H1 (cell line): ENCODE data around the gene UMOD. TPM values are rescaled to one million over a fixed set of nuclear protein-coding genes. Genes with fewer than 3 reads are reported as not detected.

ENCODE experiments used
- CTCF ChIA-PET: fragments of 300-600 bp; sonication (Branson Sonifier 250); formaldehyde crosslinking; loops from one replicate; lab custom pipeline; 2021; ENCODE audit not compliant: partially characterized antibody; lab: Charles Lee
- POLR2A ChIA-PET: fragments of 300-600 bp; sonication (Branson Sonifier 250); formaldehyde crosslinking; loops from one replicate; lab custom pipeline; 2021; ENCODE audit warnings: inconsistent platforms; ENCODE audit not compliant: partially characterized antibody; lab: Charles Lee
- DNase-seq, 2 experiments: peaks; one replicate each; pipeline versions ENCODE4 v3.0.0 to v3.0.0-alpha.2; 2010 to 2022; ENCODE audit warnings: low spot score in 2 of 2, low read depth in 1 of 2, mixed read lengths in 1 of 2
- FAIRE-seq: peaks from 2 replicates; lab custom pipeline; 2011; peaks lifted over from hg19 to GRCh38; lab: Jason Lieb, UNC
- H2AFZ ChIP-seq: 2 replicates; pipeline ENCODE4 v1.8.1; 2012; ENCODE audit warnings: low read length, inconsistent platforms
- H2AK5ac ChIP-seq: 2 replicates; pipeline ENCODE4 v1.6.1; 2013; ENCODE audit warnings: low read depth, low read length
- H2BK120ac ChIP-seq: replicated peaks from 2 replicates; pipeline ENCODE3; 2013; ENCODE audit warnings: low read depth, low read length, inconsistent platforms
- H2BK12ac ChIP-seq: 2 replicates; pipeline ENCODE4 v1.6.1; 2013; ENCODE audit warnings: low read depth, low read length
- H2BK15ac ChIP-seq: 2 replicates; pipeline ENCODE4 v1.6.1; 2013; ENCODE audit warnings: low read length
- H2BK20ac ChIP-seq: 2 replicates; pipeline ENCODE4 v1.6.1; 2013; ENCODE audit warnings: low read length
- H2BK5ac ChIP-seq: 2 replicates; pipeline ENCODE4 v1.6.1; 2013; ENCODE audit warnings: low read depth, low read length
- H3K14ac ChIP-seq: 2 replicates; pipeline ENCODE4 v1.6.1; 2013; ENCODE audit warnings: inconsistent platforms; ENCODE audit not compliant: insufficient read length
- H3K18ac ChIP-seq: 2 replicates; pipeline ENCODE4 v1.6.1; 2013; ENCODE audit warnings: low read length; ENCODE audit errors: extremely low read depth
- H3K23ac ChIP-seq: 2 replicates; pipeline ENCODE4 v1.6.1; 2013; ENCODE audit warnings: inconsistent platforms; ENCODE audit not compliant: insufficient read length
- H3K23me2 ChIP-seq: 2 replicates; pipeline ENCODE4 v1.6.1; 2013; ENCODE audit warnings: low read depth, low read length
- H3K27ac ChIP-seq: 2 replicates; pipeline ENCODE4 v1.6.1; 2011; ENCODE audit warnings: low read depth, low read length, inconsistent platforms
- H3K27me3 ChIP-seq, 4 experiments: replicated peaks in 1 of 4; 1 replicate in 1 of 4; 2 replicates in 3 of 4; pipeline versions ENCODE4 v1.6.1 to v1.8.1; 2011 to 2013; ENCODE audit warnings: low read length in 3 of 4, mild to moderate bottlenecking in 3 of 4, inconsistent platforms in 2 of 4, mixed read lengths in 2 of 4, moderate library complexity in 1 of 4; ENCODE audit not compliant: control insufficient read depth in 3 of 4, insufficient read depth in 3 of 4; ENCODE audit errors: extremely low read depth in 1 of 4
- H3K36me3 ChIP-seq, 4 experiments: 2 replicates each; pipeline versions ENCODE4 v1.6.1 to v1.8.1; 2011 to 2013; ENCODE audit warnings: mild to moderate bottlenecking in 4 of 4, low read length in 3 of 4, moderate library complexity in 2 of 4, control low read depth in 1 of 4, inconsistent platforms in 1 of 4; ENCODE audit not compliant: insufficient read depth in 4 of 4, control insufficient read depth in 2 of 4
- H3K4ac ChIP-seq: replicated peaks from 2 replicates; pipeline ENCODE3; 2013; ENCODE audit warnings: low read length, low read depth, mixed read lengths, inconsistent platforms; ENCODE audit not compliant: insufficient read length
- H3K4me1 ChIP-seq, 4 experiments: replicated peaks in 1 of 4; 1 replicate in 1 of 4; 2 replicates in 3 of 4; pipeline versions ENCODE4 v1.6.1 to v1.8.1; 2011 to 2013; ENCODE audit warnings: low read length in 3 of 4, inconsistent platforms in 2 of 4, mixed read lengths in 1 of 4; ENCODE audit not compliant: insufficient read depth in 4 of 4, control insufficient read depth in 3 of 4
- H3K4me2 ChIP-seq, 2 experiments: 2 replicates each; pipeline versions ENCODE4 v1.6.1 to v1.8.1; 2011 to 2013; ENCODE audit warnings: low read depth in 2 of 2, low read length in 2 of 2, control low read depth in 1 of 2, inconsistent platforms in 1 of 2, mild to moderate bottlenecking in 1 of 2; ENCODE audit not compliant: insufficient read depth in 1 of 2
- H3K4me3 ChIP-seq, 4 experiments: fragments of 200-600, 300-600 bp in 1 of 4; sonication (generic), shearing (Covaris generic), sonication (Bioruptor Twin) in 1 of 4; 2 replicates each; pipeline versions ENCODE4 v1.5.1 to v1.8.1; 2011 to 2016; ENCODE audit warnings: low read length in 4 of 4, low read depth in 3 of 4, control low read depth in 2 of 4, inconsistent platforms in 2 of 4, mild to moderate bottlenecking in 2 of 4, mixed read lengths in 1 of 4, moderate library complexity in 1 of 4; ENCODE audit not compliant: insufficient read depth in 2 of 4; ENCODE audit errors: extremely low read depth in 1 of 4
- H3K56ac ChIP-seq: replicated peaks from 2 replicates; pipeline ENCODE3; 2013; ENCODE audit warnings: low read depth, mild to moderate bottlenecking, mixed read lengths, low read length, inconsistent platforms; ENCODE audit not compliant: insufficient read length
- H3K79me1 ChIP-seq: 2 replicates; pipeline ENCODE4 v1.6.1; 2013; ENCODE audit warnings: low read depth, low read length, control low read depth
- H3K79me2 ChIP-seq, 2 experiments: 2 replicates each; pipeline versions ENCODE4 v1.6.1 to v1.8.1; 2012 to 2013; ENCODE audit warnings: low read length in 2 of 2, mild to moderate bottlenecking in 2 of 2, inconsistent platforms in 1 of 2; ENCODE audit not compliant: insufficient read depth in 2 of 2, control insufficient read depth in 1 of 2
- H3K9ac ChIP-seq, 4 experiments: replicated peaks in 1 of 4; 1 replicate in 1 of 4; 2 replicates in 3 of 4; pipeline versions ENCODE4 v1.6.1 to v1.8.1; 2011 to 2013; ENCODE audit warnings: low read depth in 3 of 4, low read length in 3 of 4, control low read depth in 2 of 4, mild to moderate bottlenecking in 2 of 4, moderate library complexity in 2 of 4, inconsistent platforms in 1 of 4; ENCODE audit errors: extremely low read depth in 1 of 4
- H3K9me3 ChIP-seq, 2 experiments: 2 replicates each; pipeline versions ENCODE4 v1.6.1 to v1.8.1; 2012 to 2013; ENCODE audit warnings: mild to moderate bottlenecking in 2 of 2, moderate library complexity in 2 of 2, control low read depth in 1 of 2, inconsistent platforms in 1 of 2, low read depth in 1 of 2, low read length in 1 of 2, mixed read lengths in 1 of 2; ENCODE audit not compliant: insufficient read depth in 2 of 2
- H4K20me1 ChIP-seq, 2 experiments: replicated peaks in 1 of 2; 2 replicates each; pipeline versions ENCODE3 to v1.8.1; 2011 to 2013; ENCODE audit warnings: inconsistent platforms in 2 of 2, low read length in 2 of 2, mild to moderate bottlenecking in 1 of 2; ENCODE audit not compliant: insufficient read depth in 2 of 2, control insufficient read depth in 1 of 2
- H4K5ac ChIP-seq: 2 replicates; pipeline ENCODE4 v1.6.1; 2013; ENCODE audit warnings: low read length, low read depth, mixed read lengths, inconsistent platforms; ENCODE audit not compliant: insufficient read length
- H4K8ac ChIP-seq: 2 replicates; pipeline ENCODE4 v1.8.0; 2013; ENCODE audit warnings: mild to moderate bottlenecking, moderate library complexity, low read length, inconsistent platforms; ENCODE audit not compliant: insufficient read depth; ENCODE audit errors: extremely low read depth
- H4K91ac ChIP-seq: replicated peaks from 2 replicates; pipeline ENCODE3; 2013; ENCODE audit warnings: low read length, mixed read lengths, inconsistent platforms; ENCODE audit not compliant: insufficient read length
- CHD2 ChIP-seq: IDR thresholded peaks from 2 replicates; pipeline ENCODE4 v1.6.1; 2012; ENCODE audit warnings: low read length, improper control_type of control experiment
- RBBP5 ChIP-seq: IDR thresholded peaks from 2 replicates; pipeline ENCODE4 v1.7.1; 2012; ENCODE audit warnings: low read depth, mild to moderate bottlenecking, inconsistent platforms, low read length, moderate library complexity, borderline replicate concordance
- RNF2 ChIP-seq: fragments of 200-900, 300-1000 bp; sonication (generic); IDR thresholded peaks from 2 replicates; pipeline ENCODE4 v1.7.1; 2016; ENCODE audit warnings: borderline replicate concordance, low read depth, mild to moderate bottlenecking, antibody characterized with exemption, low read length; ENCODE audit not compliant: poor library complexity, severe bottlenecking; ENCODE audit errors: missing control alignments
- SP1 ChIP-seq: IDR thresholded peaks from 2 replicates; pipeline ENCODE4 v1.6.1; 2011; ENCODE audit warnings: low read depth, low read length
- SUZ12 ChIP-seq: fragments of 200-600 bp; sonication (generic); IDR thresholded peaks from 2 replicates; pipeline ENCODE4 v1.6.1; 2012; ENCODE audit warnings: mild to moderate bottlenecking, inconsistent platforms, low read length, moderate library complexity, mixed read lengths
- WGBS, 2 experiments: shearing (Covaris generic) in 1 of 2; methylation state at CpG; one replicate each; pipeline versions ENCODE4 v1.1.6 to v1.1.7; 2013 to 2015; ENCODE audit warnings: low lambda C conversion rate in 2 of 2, mixed read lengths in 2 of 2, inconsistent platforms in 1 of 2, low coverage in 1 of 2, missing lambda C conversion rate in 1 of 2; ENCODE audit not compliant: insufficient replicate concordance in 2 of 2, insufficient coverage in 1 of 2, insufficient read length in 1 of 2; ENCODE audit errors: extremely low coverage in 1 of 2, missing lambda C conversion rate in 1 of 2; 5-methylcytosine and 5-hydroxymethylcytosine counted together
- polyA plus RNA-seq, 7 experiments: library from polyadenylated mRNA; depleted of rRNA in 3 of 7; stranded (reverse) in 5 of 7; unstranded in 2 of 7; fragments of >200 nt in 5 of 7; fragments of 200-250 nt in 2 of 7; gene quantifications; 1 replicate in 5 of 7; 2 replicates in 1 of 7; 4 replicates in 1 of 7; pipeline versions ENCODE4 v1.2.1 to v1.2.3, GENCODE V29; 2011 to 2013; ENCODE audit warnings: missing spikeins in 2 of 7, mixed read lengths in 2 of 7
- total RNA-seq: library from RNA; stranded (reverse); fragmentation: NEBNext Ultra II Directional; extraction: Animal tissue kit (Norgen Biotek cat#: 25700); gene quantifications from 2 replicates; pipeline ENCODE4 v1.2.1, GENCODE V29; 2021

UMOD gene
- total and polyA plus RNA-seq, 2 of the 8 experiments (the other 6 are each of a cell fraction or from before 2014, with no cell fraction given), result not detected

GRCh38 chr16:20319406-20319805, 33.1 kb downstream of the UMOD start:
- no peak overlapping the region for H3K18ac ChIP-seq
- H3K27me3 ChIP-seq, result no peaks in the 10 kb centered on the region; a peak in 1 of 7 replicates
- H3K23me2 ChIP-seq, result no peaks in the 10 kb centered on the region
- no peak overlapping the region for H3K4ac ChIP-seq
- no peaks in the 10 kb centered on the region for H3K4me1 ChIP-seq
- H4K20me1 ChIP-seq, result no peaks in the 10 kb centered on the region
- no peak overlapping the region for H3K9ac ChIP-seq
- 68% methylated on average over 1 of the region's 1 CpG; no CpG with 5 or more reads in 1 of the 2 experiments for WGBS, 2 experiments
- H4K5ac ChIP-seq, result no peak overlapping the region
- H3K79me2 ChIP-seq, result no peaks in the 10 kb centered on the region
- H3K27ac ChIP-seq, result no peak overlapping the region
- H2BK5ac ChIP-seq, result no peak overlapping the region
- no peak overlapping the region for H3K14ac ChIP-seq
- H3K56ac ChIP-seq, result no peak overlapping the region
- FAIRE-seq, result no peak
- no peak overlapping the region for H2BK12ac ChIP-seq
- no peak overlapping the region for H3K4me3 ChIP-seq
- no peak overlapping the region for H2AFZ ChIP-seq
- no peaks in the 10 kb centered on the region for H3K79me1 ChIP-seq
- POLR2A ChIA-PET, result no interaction called here
- no peak overlapping the region for H2BK20ac ChIP-seq
- H3K4me2 ChIP-seq, result no peak overlapping the region
- TF ChIP-seq RBBP5 (no peak), SP1 (no peak), CHD2 (no peak), SUZ12 (no peak), RNF2 (no peak)
- TF ChIP-seq, all 59 proteins: peak for 0
- Histone ChIP-seq H2BK120ac (no peak overlapping the region), H3K36me3 (no peaks in the 10 kb centered on the region), H2AK5ac (no peak overlapping the region), H2BK15ac (no peak overlapping the region), H4K91ac (no peak overlapping the region), H4K8ac (no peak overlapping the region), H3K23ac (no peak overlapping the region), H3K9me3 (no peaks in the 10 kb centered on the region)
- CTCF ChIA-PET, result interaction anchor here (0.6 to 2.3 kb wide), 4 partner anchors 17 to 934 kb away, joined by 3 to 6 read pairs (median 6); no protein-coding TSS in a partner anchor
- DNase-seq, result no peak
